ENCODE data around the gene DDX54. TPM values are rescaled to one million over a fixed set of nuclear protein-coding genes. Genes with fewer than 3 reads are reported as not detected.

Gene DDX54
- total RNA-seq, 1 experiment from 2014 or later = 83.0 TPM

DNA sequence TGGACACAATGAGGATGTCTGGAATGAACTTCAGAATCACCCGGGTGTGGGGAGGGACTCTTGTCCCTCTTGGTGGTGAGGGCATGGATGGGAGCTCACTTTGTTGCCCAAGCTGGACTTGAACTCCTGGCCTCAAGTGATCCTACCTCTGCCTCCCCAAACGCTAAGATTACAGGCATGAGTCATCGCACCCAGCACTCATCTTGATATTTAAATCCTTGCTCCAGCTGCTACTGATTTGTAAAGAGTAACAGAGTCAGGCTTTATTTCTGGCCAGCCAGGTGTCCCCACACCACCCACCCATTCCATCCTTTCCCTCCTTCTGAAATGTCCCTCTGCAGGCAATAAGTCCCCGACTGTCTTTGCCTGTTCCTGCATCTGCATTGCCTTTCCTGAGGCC, 4.9 kb downstream of the DDX54 start:
- no peaks in the 10 kb centered on the region for H3K9me3 Mint-ChIP-seq
- Histone ChIP-seq H3K14ac (ENCODE audit: insufficient read depth, low read length) (no peak overlapping the region), H3K79me1 (ENCODE audit: insufficient read depth, low read depth, low read length, poor library complexity, severe bottlenecking) (peaks cover 8% of the 10 kb centered on the region), H4K20me1 (ENCODE audit: control insufficient read depth, insufficient read depth, insufficient read length) (no peaks in the 10 kb centered on the region), H4K5ac (ENCODE audit: insufficient read length, low read depth, low read length) (no peak overlapping the region), H3K4me1 (ENCODE audit: insufficient read depth, low read length) (no peaks in the 10 kb centered on the region), H3K79me2 (ENCODE audit: insufficient read depth, low read length) (peaks cover 11% of the 10 kb centered on the region; the same call in 1 of the 2 replicates), H2BK5ac (ENCODE audit: insufficient read length, low read length) (no peak overlapping the region), H3K4me2 (ENCODE audit: insufficient read depth, insufficient read length, low read length) (no peak overlapping the region), H3K23ac (ENCODE audit: insufficient read length, low read depth, low read length) (no peak overlapping the region), H3K56ac (ENCODE audit: insufficient read length, low read depth, low read length) (no peak overlapping the region), H2BK120ac (ENCODE audit: low read depth, low read length, poor library complexity, severe bottlenecking) (no peak overlapping the region), H4K91ac (ENCODE audit: insufficient read length, low read depth, low read length) (no peak overlapping the region), H3K27me3 (ENCODE audit: insufficient read depth, low read length) (no peaks in the 10 kb centered on the region), H3K9me3 (ENCODE audit: control insufficient read depth, low read depth, low read length) (no peaks in the 10 kb centered on the region), H2BK20ac (ENCODE audit: low read depth, low read length, poor library complexity, severe bottlenecking) (no peak overlapping the region), H3K9ac (ENCODE audit: extremely low read depth, insufficient read length, low read length) (no peak overlapping the region), H3K27ac (ENCODE audit: insufficient read length, low read depth, low read length) (no peak overlapping the region), H2BK15ac (ENCODE audit: low read depth, low read length) (no peak overlapping the region), H4K8ac (replicated peaks; ENCODE audit: insufficient read length, low read depth, low read length) (no peak overlapping the region), H3K4ac (ENCODE audit: low read depth, low read length) (no peak overlapping the region), H3T11ph (ENCODE audit: low read length) (no peak overlapping the region), H3K23me2 (ENCODE audit: insufficient read length, low read depth, low read length, poor library complexity, severe bottlenecking) (no peaks in the 10 kb centered on the region), H2AK5ac (ENCODE audit: insufficient read length, low read length) (no peak overlapping the region), H2AFZ (ENCODE audit: low read length) (no peak overlapping the region), H3K18ac (ENCODE audit: insufficient read length, low read depth, low read length) (no peak overlapping the region), H2BK12ac (ENCODE audit: insufficient read length, low read depth, low read length) (no peak overlapping the region)
- H3K27ac Mint-ChIP-seq = no peak overlapping the region
- no peak for DNase-seq
- WGBS (ENCODE audit: extremely low coverage, insufficient read length, low lambda C conversion rate) = no CpG with 5 or more reads among the region's 4 CpGs
- no peak overlapping the region for H3K4me3 Mint-ChIP-seq
- H3K4me1 Mint-ChIP-seq = no peaks in the 10 kb centered on the region
- TF ChIP-seq, protein P1, sequence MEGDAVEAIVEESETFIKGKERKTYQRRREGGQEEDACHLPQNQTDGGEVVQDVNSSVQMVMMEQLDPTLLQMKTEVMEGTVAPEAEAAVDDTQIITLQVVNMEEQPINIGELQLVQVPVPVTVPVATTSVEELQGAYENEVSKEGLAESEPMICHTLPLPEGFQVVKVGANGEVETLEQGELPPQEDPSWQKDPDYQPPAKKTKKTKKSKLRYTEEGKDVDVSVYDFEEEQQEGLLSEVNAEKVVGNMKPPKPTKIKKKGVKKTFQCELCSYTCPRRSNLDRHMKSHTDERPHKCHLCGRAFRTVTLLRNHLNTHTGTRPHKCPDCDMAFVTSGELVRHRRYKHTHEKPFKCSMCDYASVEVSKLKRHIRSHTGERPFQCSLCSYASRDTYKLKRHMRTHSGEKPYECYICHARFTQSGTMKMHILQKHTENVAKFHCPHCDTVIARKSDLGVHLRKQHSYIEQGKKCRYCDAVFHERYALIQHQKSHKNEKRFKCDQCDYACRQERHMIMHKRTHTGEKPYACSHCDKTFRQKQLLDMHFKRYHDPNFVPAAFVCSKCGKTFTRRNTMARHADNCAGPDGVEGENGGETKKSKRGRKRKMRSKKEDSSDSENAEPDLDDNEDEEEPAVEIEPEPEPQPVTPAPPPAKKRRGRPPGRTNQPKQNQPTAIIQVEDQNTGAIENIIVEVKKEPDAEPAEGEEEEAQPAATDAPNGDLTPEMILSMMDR (conservative IDR thresholded peaks at IDR 0.05) = no peak
- H3K27me3 Mint-ChIP-seq (ENCODE audit: low read depth) = no peaks in the 10 kb centered on the region
- peaks cover 49 to 65% (median 62%) of the 10 kb centered on the region in 3 experiments; a peak in 6 of 7 replicates for H3K36me3 Mint-ChIP-seq (ENCODE audit: insufficient read depth in 1 of 3, low read depth in 3 of 3)
